Measurements from ENCODE around the gene NUTF2. TPM values are rescaled to one million over a fixed set of nuclear protein-coding genes. Genes with fewer than 3 reads are reported as not detected.

NUTF2 gene
- total RNA-seq, 1 experiment from 2014 or later = 142 TPM

DNA sequence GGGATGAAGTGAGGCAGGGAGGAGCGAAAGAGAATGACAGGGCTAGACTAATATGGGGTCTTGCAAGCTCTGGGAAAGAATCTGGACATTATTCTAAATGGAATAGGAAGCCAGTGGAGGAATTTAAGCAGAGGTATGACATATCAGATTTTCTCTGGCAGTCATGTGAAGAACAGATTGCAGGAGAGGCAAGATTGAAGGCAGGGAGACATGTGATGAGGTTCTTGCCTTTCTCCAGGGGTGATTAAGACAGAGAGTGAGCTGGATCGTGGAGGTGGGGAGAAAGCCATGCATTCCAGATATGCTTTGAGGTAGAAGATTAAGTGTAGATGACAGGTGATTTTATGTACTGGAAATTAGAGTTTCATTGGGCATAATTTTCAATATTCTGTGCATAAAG lies 8.9 kb upstream of the NUTF2 start:
- no peak for DNase-seq (ENCODE audit: low read depth)

DNA sequence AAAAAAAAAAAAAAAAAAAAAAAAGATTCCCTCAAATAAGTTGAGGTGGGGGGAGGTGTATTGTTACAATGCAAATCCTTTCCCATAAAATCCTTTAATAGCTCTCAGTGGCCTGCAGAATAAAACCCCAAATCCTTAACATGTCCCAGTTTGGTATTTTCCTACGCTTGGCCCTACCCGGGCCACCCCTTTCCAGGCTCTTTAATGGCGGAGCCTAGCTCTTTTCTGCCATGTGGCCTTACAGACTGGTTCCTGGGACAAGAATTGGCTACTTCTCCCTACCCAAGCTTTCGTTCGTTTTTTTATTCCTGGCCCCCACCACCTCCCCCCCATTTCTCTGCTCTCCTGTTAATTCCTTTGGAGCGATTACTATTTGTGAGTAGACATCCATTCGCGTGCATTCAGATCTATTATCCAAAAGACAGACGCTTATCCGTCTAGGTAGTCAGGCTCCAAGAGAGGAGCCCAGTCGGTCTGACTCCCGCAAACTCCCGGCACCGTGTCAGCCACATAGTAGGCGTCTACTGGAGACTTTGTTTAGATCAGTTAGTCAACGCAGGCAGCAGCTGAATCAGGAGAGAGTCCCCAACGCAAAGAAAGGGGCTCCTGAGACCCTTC lies 5.4 kb upstream of the NUTF2 start:
- DNase-seq (ENCODE audit: low read depth) = no peak

DNA sequence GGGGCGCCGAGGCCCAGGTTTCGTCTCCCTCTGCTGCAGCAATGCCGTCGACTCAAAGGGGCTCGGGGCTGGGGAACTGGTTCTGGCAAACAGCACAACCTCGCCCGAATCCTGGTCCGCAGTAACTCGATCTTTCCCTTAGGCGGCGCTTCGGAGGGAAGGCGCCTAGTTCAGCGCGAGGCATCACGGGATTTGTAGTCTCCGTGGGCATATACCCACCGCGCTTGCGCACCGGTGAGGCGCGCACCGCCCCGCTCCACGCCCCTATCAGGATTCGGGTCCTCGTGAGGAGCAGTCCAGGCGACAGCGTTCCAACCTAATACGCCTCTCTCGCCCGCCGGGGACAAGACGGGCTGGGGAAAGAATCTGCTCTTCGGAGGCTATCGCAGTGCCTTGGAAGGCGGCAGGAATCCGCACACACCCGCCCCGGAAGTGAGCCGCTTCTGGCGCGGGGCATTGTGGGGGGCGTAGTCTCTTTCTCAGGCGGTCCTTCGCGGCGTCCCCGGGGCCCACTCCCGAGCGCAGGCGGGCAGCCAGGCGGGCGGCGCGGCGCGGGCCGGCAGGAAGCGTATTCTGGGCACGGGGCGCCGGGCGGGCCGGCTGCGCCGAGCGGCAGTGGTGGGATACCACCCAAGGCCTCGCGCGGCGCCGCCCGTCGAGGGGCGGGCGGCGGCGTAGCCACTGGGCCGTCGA lies 4.8 kb upstream of the NUTF2 start, which contains the start of gene THAP11:
TSS of gene THAP11 (plus strand) at position 505 of the 693 bp plus-strand sequence. CDS start 235 bp downstream, outside the sequence.
- DNase-seq (ENCODE audit: low read depth) = peak; percentile 92

DNA sequence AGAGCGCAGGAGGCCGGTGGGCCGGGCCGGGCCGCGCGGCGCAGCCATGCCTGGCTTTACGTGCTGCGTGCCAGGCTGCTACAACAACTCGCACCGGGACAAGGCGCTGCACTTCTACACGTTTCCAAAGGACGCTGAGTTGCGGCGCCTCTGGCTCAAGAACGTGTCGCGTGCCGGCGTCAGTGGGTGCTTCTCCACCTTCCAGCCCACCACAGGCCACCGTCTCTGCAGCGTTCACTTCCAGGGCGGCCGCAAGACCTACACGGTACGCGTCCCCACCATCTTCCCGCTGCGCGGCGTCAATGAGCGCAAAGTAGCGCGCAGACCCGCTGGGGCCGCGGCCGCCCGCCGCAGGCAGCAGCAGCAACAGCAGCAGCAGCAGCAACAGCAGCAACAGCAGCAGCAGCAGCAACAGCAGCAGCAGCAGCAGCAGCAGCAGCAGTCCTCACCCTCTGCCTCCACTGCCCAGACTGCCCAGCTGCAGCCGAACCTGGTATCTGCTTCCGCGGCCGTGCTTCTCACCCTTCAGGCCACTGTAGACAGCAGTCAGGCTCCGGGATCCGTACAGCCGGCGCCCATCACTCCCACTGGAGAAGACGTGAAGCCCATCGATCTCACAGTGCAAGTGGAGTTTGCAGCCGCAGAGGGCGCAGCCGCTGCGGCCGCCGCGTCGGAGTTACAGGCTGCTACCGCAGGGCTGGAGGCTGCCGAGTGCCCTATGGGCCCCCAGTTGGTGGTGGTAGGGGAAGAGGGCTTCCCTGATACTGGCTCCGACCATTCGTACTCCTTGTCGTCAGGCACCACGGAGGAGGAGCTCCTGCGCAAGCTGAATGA lies 4.0 kb upstream of the NUTF2 start:
- DNase-seq (ENCODE audit: low read depth) = peak; percentile 53

DNA sequence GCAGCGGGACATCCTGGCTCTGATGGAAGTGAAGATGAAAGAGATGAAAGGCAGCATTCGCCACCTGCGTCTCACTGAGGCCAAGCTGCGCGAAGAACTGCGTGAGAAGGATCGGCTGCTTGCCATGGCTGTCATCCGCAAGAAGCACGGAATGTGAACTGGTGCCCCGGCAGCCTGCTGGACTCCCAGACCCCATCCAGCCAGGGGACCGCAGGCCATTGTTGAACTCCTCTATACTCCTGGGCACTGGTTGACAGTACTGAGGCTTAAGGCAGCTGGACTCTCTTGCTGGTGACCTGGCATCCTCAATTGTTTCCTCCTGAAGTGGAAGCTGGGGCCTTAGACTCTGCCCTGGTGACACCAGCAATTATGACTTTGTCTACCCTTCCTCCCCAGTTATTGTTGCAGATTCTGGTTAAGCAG lies 3.4 kb upstream of the NUTF2 start:
- no peak for DNase-seq (ENCODE audit: low read depth)

DNA sequence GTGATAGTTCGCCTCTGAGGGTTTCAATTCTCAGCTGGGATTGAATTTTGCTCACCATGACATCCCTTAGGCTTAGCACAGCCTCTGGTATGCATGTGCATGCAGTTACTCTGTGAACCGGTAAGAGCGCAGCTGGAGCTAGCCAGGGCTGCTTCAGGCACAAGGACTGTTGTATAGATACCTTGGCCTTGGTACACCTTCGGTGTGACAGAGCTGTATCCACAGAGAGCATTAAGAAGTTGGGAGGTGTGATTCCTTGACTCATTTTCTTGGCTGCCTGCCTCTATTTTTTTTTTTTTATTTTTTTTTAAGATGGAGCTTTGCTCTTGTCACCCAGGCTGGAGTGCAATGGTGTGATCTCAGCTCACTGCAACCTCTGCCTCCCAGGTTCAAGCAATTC lies 2.2 kb upstream of the NUTF2 start:
- DNase-seq (ENCODE audit: low read depth) = no peak

DNA sequence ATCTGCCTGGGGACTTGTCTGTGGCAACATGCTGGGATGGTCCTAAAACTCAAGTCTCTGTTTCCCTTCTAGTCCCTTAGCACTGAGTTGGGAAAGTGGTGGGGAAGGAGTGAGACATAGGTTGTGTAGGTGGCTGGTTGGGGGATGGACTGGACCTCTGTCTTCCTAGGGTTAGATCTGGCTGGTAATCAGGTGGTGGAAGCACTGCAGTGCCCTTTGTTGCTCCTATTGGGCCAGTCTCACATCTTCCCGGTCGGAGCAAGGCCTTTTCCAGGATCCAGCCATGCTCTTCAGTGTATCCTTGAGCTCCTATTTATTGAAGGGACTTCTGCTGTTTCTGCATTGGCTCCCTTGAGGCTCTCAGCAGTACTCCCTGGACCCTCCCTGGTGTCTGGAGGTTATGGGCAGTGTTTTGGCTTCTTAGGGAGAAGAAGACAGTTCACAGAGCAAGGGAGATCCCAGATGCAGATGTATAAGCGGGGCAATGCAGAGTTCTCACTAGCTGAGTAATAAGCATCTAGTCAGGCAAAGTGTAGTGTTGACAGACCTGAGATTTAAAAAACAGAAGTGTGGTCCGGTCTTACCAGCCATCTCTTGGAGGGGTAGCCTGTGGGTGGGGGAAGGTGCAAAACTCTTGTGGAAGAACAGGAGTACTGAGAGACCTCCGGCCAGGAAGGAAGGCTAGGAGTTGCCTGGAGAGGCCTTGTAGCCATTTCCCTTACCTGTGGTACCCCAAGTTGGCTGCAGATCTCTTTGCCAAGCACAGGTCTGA lies 1.3 kb upstream of the NUTF2 start:
- no peak for DNase-seq (ENCODE audit: low read depth)

DNA sequence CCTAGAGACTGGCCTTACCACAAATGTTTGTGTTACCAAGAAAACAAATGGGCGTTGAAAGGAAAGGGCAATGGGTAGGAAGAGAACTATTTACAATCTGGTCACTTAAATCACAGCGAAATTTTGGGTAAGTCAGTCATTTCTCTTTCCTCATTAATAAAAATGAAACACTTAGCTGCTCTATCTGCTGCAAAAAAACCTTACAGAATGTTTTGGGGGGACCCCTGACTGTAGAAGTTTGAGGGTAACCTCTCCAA lies 742 bp upstream of the NUTF2 start:
- DNase-seq (ENCODE audit: low read depth) = no peak

DNA sequence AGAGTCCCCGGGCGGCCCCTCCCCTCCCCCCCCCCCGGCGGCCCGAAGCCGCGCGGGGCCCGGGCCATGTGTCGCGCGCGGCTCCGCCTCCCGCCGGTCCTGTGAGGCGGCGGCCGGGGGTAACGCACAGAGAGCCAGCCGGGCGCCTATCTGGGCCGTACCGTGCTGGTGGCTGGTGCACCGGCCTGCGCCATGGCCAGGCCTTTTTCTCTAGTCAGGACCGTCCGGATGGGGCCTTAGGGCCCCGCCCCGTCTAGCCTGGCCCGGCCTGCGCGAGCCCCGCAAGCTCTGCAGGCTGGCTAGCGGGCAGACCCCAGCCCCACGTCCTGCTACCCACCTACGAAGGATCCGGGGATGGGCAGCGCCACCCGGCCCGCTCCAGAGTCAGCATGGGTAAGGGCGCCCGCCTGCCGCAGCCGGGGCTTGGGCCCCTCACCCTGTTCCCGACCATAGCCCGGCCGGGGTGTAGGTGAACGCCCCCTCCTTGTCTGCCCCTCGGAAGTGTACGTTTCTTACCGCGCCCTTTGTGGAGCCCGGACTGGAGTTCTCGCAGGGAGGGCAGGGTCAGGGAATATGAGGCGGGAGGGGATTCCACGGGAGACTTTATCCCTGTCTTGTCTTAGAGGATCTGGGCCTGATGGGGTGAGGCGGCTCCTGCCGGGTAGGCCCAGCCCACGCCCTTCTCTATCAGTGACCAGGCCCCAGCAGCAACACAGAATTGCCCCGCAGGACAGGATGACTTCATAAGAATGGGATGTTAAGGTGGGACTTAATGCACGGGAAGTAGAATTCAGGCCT lies 530 bp downstream of the NUTF2 start, which contains the start of gene CENPT:
TSS of gene CENPT (minus strand) at position 630 of the 798 bp plus-strand sequence. CDS start 13,834 bp downstream, outside the sequence.
- DNase-seq (ENCODE audit: low read depth) = peak; percentile 53

DNA sequence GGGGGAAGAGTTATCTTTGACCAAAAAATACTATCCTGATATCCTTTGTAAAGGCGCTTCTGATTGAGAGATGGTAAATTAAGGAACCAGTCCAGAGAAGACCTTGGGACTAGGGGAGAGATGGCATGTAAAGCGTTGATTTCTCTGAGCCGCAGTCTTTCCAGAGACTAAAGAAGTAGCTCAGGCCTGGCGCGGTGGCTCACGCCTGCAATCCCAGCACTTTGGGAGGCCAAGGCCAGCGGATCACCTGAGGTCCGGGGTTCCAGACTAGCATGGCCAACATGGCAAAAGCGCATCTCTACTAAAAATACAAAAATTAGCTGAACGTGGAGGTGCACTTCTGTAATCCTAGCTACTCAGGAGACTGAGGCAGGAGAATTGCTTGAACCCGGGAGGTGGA lies 1.4 kb downstream of the NUTF2 start:
- DNase-seq (ENCODE audit: low read depth) = no peak

DNA sequence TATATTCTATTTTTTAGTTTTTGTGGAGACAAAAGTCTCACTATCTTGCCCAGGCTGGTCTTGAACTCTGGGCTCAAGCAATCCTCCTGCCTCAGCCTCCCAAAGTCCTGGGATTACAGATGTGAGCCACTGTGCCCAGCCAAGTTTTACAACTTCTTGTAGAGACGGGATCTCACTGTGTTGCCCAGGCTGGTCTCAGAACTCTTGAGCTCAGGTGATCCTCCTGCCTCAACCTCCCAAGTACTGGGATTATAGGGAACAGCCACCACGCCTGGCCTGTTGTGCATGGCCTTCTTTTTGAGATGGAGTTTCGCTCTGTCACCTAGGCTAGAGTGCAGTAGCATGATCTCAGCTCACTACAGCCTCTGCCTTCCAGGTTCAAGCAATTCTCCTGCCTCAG lies 6.9 kb downstream of the NUTF2 start:
- no peak for DNase-seq (ENCODE audit: low read depth)

DNA sequence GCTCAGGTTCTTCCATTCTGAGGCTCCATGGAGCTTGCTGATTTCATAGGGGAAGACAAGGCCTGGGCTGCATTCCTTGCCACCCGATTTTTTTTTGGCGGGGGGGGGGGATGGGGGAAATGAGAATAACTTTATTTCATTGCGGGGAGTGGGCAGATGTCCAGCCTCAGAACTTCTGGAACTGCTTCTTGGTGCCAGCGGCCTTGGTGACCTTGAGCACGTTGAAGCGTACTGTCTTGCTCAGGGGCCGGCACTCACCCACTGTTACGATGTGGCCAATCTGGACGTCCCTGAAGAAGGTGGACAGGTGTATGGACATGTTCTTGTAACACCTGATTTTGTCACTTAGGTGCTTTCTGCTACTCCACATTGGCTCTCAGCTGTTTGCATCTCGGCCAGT lies 9.1 kb downstream of the NUTF2 start:
- no peak for DNase-seq (ENCODE audit: low read depth)

DNA sequence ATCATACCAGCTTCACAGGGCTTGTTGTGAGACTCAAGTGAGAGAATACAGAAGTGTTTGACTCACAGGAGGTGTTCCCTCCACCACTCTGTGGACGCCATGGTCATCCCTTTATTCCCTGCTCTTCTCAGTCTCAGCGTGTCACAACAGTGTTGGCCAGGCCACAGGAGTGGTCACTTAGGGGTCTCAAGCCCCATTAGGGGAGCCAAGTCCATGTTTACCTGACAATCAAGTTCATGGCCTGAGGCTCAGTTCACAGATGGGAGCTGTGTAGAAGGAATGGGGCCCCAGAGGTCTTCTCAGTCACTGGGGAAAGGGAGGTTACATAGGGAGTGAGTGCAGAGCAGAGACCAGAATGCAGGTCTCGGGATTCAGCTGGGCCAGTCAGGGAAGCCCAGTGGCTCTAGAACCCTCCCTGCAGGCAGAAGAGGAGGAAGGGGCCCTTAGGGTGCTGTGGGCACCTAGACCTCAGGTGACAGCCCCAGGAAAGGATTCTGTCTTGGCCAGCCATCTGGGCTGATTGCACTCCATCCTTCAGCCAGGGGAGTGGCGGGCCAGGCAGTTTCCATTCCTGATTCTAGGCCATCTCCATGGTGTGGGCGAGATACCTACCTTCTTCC lies 10.3 kb downstream of the NUTF2 start:
- no peak for DNase-seq (ENCODE audit: low read depth)

DNA sequence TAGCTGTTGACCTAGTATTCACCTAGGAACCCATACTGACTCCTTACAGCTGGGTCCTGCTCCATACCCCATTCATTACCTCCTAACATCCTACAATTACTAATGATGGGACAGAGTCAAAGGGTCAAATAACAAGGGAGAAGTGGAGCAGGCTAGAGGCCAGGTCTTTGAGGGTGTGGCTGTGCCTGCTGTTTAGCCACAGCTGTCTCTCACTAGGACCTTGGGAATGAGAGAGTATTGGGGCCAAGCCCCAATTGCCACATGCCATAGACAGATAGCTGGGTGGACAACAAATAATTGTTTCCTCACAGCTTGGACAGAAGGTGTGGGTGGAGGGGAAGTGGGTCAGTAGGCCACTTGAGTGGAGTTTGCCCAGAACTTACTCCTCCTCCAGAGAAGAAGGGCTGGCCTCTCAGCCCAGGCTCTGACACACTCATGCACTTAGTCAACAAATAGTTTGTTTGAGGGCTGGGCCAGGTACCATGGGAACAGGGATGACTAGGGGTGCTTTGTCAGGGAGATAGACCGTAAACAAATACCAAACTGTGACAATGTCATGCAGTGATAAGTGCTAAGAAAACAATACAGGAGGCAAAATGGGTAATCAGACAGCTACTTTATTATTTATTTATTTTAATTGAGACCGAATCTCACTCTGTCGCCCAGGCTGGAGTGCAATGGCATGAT lies 11.0 kb downstream of the NUTF2 start:
- peak; percentile 98 for DNase-seq (ENCODE audit: low read depth)

DNA sequence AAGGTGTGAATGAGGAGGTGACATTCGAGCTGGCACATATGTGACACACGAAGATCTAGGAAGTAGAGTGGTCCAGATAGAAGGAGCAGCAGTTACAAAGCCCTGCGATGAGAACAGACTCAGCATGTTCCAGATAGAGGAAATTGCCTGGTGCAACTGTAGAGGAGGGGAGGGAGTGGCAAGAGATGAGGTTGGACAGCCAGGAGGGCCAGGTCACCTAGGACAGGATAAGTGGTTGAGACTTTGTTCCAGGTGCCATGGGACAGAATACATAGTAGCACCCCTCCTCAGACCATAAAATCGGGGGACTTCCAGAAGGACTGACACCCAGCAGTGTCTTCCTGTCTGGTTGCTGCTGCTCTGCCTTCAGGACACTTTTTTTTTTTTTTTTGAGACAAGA lies 11.8 kb downstream of the NUTF2 start:
- no peak for DNase-seq (ENCODE audit: low read depth)

DNA sequence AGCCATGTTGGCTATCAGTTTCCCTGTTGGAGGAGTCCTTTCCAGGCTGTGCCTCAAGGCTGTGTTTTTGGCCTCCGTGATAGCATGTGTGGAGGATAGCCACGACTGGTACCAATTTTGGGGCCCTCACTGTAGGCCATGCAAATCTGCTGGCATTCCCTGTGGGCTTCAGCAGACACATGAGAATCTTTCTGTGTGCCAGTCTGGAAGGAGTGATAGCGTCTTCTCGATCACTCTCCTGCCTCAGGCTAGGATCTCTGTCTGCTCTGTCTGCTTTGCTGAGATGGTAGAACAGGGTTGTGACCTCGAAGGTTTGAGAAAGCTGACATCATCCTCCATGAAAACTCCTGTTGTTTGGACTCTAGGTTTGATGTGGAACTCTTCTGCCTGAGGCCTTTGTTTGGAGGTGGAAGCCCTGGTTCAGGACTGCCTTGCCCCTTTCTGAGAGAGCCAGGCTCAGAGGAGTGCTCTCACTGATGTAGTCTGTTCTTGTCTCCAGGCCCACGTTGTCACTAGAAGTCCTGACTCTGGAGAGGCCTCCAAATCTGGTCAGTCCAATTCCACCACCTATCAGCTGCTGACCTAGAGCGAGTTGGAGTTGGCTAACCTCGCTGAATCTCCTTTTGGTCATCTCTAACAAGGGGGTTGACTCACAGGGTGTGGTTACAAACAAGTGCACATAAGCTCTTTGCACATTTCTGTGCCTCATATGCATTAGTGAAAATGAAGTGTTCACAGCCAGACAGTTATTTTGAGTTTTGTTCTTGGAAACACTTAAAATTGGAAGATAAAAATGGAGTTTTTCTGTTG lies 14.1 kb downstream of the NUTF2 start:
- DNase-seq (ENCODE audit: low read depth) = peak; percentile 76

DNA sequence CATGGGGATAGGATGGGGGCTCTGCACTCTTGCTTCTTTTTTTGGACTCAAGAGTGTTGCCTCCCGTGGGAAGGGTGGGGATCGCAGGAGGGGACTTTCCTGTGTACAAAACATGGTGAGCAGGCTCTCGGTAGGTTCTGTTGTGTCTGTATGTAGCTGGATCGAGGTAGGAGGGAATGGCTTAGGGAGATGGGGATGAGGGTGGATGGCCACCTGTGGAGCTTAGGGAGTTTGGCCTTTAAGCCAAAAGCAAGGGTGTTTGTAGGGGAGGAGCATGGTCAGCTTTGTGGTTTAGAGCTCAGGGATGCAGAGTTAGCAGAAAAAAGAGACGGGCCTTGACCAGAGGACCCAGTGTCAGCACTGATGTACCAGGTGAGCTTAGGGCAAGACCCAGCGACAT lies 15.1 kb downstream of the NUTF2 start:
- DNase-seq (ENCODE audit: low read depth) = no peak

DNA sequence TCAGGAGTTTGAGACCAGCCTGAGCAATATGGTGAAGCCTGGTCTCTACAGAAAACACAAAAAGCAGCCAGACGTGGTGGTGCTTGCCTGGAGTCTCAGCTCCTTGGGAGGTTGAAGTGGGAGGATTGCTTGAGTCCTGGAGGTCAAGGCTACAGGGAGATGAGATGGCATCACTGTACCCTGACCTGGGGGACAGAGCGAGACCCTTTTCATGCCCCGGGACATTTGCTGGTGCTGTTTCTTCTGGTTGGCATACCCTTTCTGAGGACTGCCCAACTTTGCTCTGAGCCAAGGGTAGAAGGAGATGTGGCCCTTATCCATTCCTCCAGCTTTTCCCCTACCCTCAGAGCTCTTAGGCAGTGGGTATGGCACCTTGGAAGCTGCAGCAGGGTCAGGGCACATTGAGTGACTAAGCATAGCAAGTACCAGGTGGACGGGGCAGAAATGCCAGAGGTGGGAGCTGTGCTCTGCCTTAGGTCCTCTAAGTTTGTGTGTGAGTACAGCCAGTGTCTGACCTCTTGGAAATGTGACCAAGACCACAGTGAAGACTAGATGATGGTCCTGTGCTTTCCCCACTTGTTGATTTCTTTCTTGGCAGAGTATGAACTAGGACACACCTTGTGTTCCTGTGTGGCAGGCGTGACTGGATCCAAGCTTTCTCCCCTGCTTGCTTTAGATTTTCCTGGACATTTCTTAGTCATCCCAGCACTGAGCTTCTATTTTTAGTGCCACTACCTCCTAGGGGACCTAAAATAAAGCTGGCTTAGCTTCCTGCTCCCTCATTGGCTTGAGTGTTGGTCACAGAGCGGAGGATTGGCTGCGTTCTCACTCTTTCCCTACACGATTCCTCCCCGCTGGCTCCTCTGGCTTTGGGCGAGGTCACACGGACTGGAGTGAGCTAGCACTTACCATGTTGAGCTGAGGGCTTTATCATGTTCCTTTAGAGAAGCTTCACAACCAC lies 16.2 kb downstream of the NUTF2 start:
- peak; percentile 90 for DNase-seq (ENCODE audit: low read depth)
